OCI-LY3 (cell line): ENCODE measurements around the gene RUFY1.

Source experiments
- CTCF ChIP-seq: fragments of 200-600, 300-600 bp; sonication (generic); IDR thresholded peaks from 2 replicates; pipeline ENCODE4 v1.5.1; 2014; ENCODE audit warnings: antibody characterized with exemption, low read length, low read depth
- EZH2phosphoT487 ChIP-seq: fragments of 200-600 bp; shearing (Covaris generic); IDR thresholded peaks from 2 replicates; pipeline ENCODE4 v1.6.1; 2018; ENCODE audit warnings: antibody characterized with exemption, mixed run types, low read depth

GRCh38 chr5:179603308-179603707 is 53.0 kb downstream of the RUFY1 start:
- TF ChIP-seq CTCF (no peak), EZH2phosphoT487 (no peak)
